Dedifferentiated amniotic fluid mesenchymal stem cell (primary cell): ENCODE measurements around the gene PCDHB14.
"Not testable (repeated sequence)": the region's sequence is repeated elsewhere in the genome, so short reads cannot be mapped to it uniquely, and the experiment has no call there.

Source experiments
- DNase-seq: peaks from one replicate; pipeline ENCODE4 v3.0.0-alpha.2; 2016; ENCODE audit errors: extremely low spot score

PCDHB14 gene

GRCh38 chr5:141223112-141223783 is at the start of gene PCDHB14:
Gene PCDHB14 (plus strand): TSS chr5:141223343. CDS start chr5:141223506, 163 bp downstream.
- DNase-seq: peak; percentile 54

GRCh38 chr5:141174291-141175104 is 48.6 kb upstream of the PCDHB14 start:
- DNase-seq: not testable (repeated sequence)

- no peak for DNase-seq
These were observed 47.2 kb upstream of the PCDHB14 start for GRCh38 chr5:141175933-141176332.

- not testable (repeated sequence) for DNase-seq
These were observed 45.5 kb upstream of the PCDHB14 start, which contains the start of gene PCDHB8 for GRCh38 chr5:141177577-141178191. Gene PCDHB8 (plus strand): TSS chr5:141177790. CDS start chr5:141178035, 245 bp downstream.

- not testable (repeated sequence) for DNase-seq
These were observed 43.8 kb upstream of the PCDHB14 start for GRCh38 chr5:141179371-141179770.

GRCh38 chr5:141179876-141180275 is 43.3 kb upstream of the PCDHB14 start:
- not testable (repeated sequence) for DNase-seq

GRCh38 chr5:141180313-141180712 is 42.8 kb upstream of the PCDHB14 start:
- DNase-seq: no peak

- peak; percentile 53 for DNase-seq
These were observed 40.9 kb upstream of the PCDHB14 start, which contains the start of gene PCDHB16 for GRCh38 chr5:141182248-141182647. Gene PCDHB16 (plus strand): TSS chr5:141182387. CDS start chr5:141182560, 173 bp downstream.

- DNase-seq: not testable (repeated sequence)
These were observed 38.9 kb upstream of the PCDHB14 start for GRCh38 chr5:141184117-141184855.

GRCh38 chr5:141186897-141187512 is 36.1 kb upstream of the PCDHB14 start, which contains the start of gene PCDHB9:
Gene PCDHB9 (plus strand): TSS chr5:141187161. CDS start chr5:141187319, 158 bp downstream.
- peak; percentile 73 for DNase-seq

GRCh38 chr5:141188682-141189081 is 34.5 kb upstream of the PCDHB14 start:
- not testable (repeated sequence) for DNase-seq

GRCh38 chr5:141189131-141189530 is 34.0 kb upstream of the PCDHB14 start:
- not testable (repeated sequence) for DNase-seq

- DNase-seq: no peak
These were observed 30.9 kb upstream of the PCDHB14 start, which contains the start of gene PCDHB10 for GRCh38 chr5:141192110-141192725. Gene PCDHB10 (plus strand): TSS chr5:141192353. CDS start chr5:141192553, 200 bp downstream.

- DNase-seq: not testable (repeated sequence)
These were observed 28.8 kb upstream of the PCDHB14 start for GRCh38 chr5:141194332-141194731.

- DNase-seq: no peak
These were observed 26.8 kb upstream of the PCDHB14 start for GRCh38 chr5:141196363-141196762.

GRCh38 chr5:141199359-141200235 is 23.5 kb upstream of the PCDHB14 start, which contains the start of gene PCDHB11:
Gene PCDHB11 (plus strand): TSS chr5:141199627. CDS start chr5:141199775, 148 bp downstream.
- no peak for DNase-seq

- not testable (repeated sequence) for DNase-seq
These were observed 22.0 kb upstream of the PCDHB14 start for GRCh38 chr5:141201126-141201525.

GRCh38 chr5:141201646-141202045 is 21.5 kb upstream of the PCDHB14 start:
- DNase-seq: not testable (repeated sequence)

- no peak for DNase-seq
These were observed 14.7 kb upstream of the PCDHB14 start, which contains the start of gene PCDHB12 for GRCh38 chr5:141208478-141208877. Gene PCDHB12 (plus strand): TSS chr5:141208719. CDS start chr5:141208908, 189 bp downstream.
